C4-2B (cell line): ENCODE measurements around the gene GALM.

Experiments used
- ZFX ChIP-seq: fragments of 450-650 bp; IDR thresholded peaks from 2 replicates; pipeline ENCODE4 v1.6.1; 2017
- TF ChIP-seq, protein P1 (sequence below): fragments of 450-650 bp; conservative IDR thresholded peaks from 2 replicates; pipeline ENCODE4 v1.5.1; 2017; ENCODE audit warnings: mild to moderate bottlenecking

DNA sequence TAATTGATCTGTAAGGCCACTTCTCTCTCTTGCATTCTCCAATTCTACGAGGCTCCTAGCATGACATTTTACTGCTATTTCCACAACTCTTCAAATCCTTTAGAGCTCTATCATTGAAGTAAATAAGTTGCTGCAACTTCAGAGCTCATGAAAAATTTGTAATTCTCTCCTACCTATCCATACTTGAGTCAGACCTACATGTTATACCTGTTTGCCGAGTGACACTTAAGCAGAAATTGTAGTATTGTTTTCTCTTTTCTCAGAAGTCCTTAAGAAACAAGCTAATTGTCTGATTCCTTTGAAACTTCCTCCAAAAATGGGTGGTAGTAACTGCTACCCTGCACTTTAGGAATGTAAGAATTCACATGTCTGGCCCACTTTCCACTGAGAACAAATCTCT is 26.1 kb downstream of the GALM start:
- TF ChIP-seq, protein P1, sequence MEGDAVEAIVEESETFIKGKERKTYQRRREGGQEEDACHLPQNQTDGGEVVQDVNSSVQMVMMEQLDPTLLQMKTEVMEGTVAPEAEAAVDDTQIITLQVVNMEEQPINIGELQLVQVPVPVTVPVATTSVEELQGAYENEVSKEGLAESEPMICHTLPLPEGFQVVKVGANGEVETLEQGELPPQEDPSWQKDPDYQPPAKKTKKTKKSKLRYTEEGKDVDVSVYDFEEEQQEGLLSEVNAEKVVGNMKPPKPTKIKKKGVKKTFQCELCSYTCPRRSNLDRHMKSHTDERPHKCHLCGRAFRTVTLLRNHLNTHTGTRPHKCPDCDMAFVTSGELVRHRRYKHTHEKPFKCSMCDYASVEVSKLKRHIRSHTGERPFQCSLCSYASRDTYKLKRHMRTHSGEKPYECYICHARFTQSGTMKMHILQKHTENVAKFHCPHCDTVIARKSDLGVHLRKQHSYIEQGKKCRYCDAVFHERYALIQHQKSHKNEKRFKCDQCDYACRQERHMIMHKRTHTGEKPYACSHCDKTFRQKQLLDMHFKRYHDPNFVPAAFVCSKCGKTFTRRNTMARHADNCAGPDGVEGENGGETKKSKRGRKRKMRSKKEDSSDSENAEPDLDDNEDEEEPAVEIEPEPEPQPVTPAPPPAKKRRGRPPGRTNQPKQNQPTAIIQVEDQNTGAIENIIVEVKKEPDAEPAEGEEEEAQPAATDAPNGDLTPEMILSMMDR, result no peak
- TF ChIP-seq ZFX, result no peak
